HL-60/S4 treated with retinoic acid at 250 ng/mL for 4 days and 3 days (cell line): ENCODE measurements around the gene SOD2.
"Not testable (repeated sequence)": the region's sequence is repeated elsewhere in the genome, so short reads cannot be mapped to it uniquely, and the experiment has no call there.

Experiments used
- in situ Hi-C: fragments of 300-500 bp; cut with MboI; formaldehyde crosslinking; loops from 2 replicates; pipeline ENCODE4 v1.7.0; 2022; ENCODE audit warnings: low sequenced_read_pairs

SOD2 gene

DNA sequence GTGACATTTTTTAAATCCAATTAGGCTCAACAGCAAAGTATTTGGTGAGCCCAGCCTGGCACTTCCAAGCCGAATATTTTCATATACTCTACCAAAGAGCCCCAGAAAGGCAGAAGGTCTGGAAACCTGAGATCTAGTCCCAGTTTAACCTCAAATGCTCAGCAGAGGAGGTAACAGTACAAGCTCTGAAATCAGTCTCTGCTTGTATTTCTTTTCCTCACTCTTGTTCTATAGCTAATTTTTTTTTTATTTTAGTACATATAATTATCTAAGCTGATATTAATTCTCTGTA is 9.1 kb downstream of the SOD2 start:
- in situ Hi-C loops = no loop called here

DNA sequence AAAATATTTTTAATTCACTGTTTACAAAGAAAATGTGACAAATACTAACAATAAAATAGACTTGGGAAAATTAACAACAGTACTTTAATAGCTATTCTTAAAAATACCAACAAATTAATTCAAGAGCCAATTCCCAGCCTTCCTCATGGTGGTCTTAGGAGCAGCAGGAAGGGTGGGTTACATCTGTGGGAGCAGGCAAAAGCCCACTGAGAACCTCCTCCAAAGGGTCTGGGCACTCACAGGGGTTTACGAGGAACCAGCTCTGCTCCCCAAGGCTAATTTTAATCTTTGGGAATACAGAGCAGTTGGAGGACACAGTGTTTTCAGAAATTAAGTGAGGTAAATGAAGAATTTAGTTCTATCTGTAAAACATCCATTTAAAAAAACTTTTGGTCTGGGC is 10.2 kb downstream of the SOD2 start:
- in situ Hi-C loops = no loop called here

DNA sequence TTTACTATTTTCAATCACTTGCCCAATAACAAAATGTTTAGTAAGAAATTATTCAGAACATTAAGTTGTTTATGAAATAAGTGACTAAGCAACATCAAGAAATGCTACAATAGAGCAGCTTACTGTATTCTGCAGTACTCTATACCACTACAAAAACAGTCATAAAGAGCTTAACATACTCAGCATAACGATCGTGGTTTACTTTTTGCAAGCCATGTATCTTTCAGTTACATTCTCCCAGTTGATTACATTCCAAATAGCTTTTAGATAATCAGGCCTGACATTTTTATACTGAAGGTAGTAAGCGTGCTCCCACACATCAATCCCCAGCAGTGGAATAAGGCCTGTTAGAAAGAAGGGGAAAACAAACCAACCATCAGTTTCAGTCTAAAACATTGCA is 10.7 kb downstream of the SOD2 start:
- in situ Hi-C loops = no loop called here

DNA sequence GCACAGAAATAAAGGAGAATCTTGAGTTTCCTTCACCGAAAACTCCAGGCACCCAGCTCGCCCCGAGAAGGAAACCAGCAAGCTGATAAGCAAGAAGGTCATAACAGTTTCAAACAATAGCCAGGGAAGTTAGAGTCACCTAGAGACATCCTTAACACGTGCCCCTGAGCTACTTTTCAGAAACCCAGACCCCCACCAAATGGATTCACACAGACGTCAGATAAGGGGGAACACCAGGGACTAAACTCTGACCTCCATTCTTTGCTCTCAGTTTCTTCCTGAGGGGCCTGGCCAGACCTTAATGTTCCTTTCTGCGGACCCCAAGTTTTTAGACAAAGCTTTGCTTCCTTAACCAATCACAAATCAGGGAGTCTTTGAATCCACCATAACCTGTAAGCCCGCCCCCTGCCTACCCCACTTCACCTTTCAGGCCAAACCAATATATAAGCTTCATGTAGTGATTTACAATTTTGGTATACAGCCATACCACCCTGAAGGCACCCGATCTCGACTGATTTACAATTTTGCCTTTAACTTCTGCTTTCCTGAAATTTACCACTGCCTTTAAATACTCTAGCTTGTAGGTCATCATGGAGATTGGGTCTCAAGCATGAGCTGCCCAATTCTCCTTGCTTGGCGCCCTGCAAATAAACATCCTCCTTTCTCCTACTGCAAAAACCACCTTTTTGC is 11.7 kb downstream of the SOD2 start:
- in situ Hi-C loops = no loop called here

DNA sequence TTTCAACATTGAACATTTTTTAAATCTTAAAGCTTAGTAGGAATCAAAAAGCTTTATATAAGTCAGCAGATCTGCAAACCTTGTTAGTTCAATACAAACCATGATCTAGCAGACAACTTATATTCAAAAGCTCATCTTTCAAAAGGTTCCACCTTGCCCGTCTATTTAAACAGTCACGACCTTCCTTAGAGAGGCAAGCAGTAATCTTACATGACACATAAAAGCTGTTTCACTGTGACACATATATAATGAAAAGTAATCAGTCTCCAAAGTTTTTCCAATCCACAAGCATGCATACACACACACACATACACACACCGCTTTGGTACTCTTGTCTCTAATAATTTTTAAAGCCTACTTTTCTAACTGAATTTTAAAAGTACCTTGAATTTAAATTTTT is 12.9 kb downstream of the SOD2 start:
- in situ Hi-C loops = no loop called here

DNA sequence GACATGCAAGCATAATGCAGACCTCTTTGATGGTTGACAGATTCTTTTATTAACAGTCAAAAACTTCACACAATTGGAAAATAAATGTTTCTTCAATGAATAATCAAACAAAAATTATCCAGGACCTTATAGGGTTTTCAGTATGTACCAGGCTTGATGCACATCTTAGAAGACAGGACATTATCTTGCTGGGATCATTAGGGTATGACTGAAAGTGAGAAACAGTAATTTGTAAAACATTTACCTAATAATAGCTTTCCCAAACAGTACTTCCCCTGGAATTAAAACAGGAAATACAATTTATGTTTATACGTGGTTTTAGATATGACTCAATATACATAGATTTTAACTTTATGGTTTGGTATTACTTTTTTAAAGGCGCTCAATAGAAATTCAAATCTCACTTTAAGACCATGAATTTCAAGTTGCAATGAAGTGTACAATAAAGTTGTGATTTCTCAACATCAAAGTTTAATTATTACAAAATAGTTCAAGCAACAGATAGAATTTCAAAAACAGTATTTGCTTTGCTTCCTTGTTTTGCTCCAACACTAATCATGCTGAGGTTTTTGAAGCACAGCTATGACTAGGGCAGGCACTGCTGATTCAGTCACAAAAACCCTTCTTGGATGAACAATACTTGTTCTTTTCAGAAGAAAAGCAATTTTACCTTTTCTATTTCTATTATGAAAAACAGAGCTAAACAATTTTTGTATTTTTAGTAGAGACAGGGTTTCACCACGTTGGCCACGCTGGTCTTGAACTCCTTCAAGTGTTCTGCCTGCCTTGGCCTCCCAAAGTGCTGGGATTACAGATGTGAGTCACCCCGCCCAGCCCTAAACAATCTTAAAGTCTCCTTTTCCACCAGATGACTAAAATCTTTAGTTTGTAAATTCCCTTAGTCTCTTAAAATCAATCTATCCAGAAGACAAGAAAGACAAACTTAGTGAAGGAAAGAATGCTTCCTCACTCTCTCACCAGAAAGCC is 13.7 kb downstream of the SOD2 start:
- in situ Hi-C loops = no loop called here

DNA sequence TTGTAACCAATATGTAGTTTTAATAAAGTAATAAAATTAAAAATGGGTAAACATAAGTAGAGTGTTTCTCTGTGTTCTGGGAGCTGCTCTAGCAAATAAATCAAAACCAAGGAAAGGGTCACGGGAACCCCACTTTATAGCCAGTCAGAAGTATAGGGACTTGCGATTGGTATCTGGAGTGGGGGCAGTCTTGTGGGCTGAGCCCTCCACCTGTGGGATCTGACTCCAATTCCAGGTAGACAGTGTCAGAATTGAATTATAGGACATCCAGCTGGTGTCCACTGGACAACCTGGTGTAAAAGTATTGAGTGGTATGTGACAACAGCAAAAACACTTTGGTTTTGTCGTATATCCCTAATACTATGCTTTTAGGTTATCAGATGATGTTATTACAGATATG is 14.5 kb downstream of the SOD2 start:
- in situ Hi-C loops = no loop called here

DNA sequence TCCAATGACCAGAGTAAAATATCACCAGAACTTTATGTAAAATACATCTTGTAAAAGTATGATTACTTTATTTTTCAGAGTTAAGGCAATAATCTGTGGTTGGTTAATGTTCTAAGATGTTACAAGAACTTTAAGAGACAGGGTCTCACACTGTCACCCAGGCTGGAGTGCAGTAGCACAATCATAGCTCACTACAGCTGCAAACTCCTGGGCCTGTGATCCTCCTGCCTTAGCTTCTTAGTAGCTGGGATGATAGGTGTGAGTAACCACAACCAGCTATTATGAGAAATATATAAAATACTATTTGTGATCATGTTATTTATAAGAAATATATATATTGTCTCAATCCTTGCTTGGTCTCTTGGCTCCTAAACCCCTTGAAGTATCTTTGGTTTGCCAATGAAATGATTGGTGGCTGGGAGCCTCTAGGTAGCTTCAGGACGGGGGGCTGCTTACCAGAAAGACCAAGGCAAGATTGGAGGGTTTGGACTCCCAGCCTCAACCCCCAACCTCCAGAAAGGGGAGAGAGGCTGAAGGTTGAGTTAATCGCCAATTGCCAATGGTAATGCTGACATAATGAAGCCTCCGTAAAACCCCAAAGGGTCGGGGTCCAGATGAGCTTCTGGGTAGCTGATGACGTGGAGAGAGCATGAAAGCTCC is 15.4 kb downstream of the SOD2 start:
- in situ Hi-C loops = no loop called here

DNA sequence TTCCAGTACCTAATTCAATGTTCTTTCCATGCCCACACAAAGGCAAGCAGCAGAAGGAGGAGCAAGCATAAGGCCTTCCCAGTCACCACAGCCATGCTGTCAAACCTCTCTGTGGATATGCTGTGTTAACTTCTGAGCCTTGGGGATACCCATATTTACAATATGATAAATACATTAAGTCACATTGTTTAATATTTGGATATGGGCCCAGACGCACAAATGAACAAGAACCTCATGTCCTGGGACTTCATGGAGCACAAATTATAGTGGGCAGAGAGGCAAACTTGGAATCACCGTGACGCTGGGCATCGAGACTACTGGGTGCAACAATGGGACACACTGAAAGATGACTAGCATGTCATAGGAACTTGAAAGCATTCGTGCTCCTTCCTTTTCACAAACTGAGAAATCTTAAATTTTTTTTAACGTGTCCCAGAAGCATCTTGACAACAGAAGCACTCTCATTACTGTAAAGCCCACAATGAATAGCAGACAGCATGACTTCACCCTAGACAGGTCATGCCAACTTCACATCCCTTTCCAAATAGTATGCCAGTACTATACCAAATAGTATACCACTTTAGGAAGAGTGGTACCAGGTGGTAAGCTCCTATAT is 16.0 kb downstream of the SOD2 start:
- in situ Hi-C loops = no loop called here

DNA sequence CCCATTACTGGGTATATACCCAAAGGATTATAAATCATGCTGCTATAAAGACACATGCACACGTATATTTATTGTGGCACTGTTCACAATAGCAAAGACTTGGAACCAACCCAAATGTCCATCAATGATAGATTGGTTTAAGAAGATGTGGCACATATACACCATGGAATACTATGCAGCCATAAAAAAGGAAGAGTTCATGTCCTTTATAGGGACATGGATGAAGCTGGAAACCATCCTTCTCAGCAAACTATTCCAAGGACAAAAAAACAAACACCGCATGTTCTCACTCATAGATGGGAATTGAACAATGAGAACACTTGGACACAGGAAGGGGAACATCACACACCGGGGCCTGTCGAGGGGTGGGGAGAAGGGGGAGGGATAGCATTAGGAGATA is 16.8 kb downstream of the SOD2 start:
- in situ Hi-C loops = not testable (repeated sequence)

DNA sequence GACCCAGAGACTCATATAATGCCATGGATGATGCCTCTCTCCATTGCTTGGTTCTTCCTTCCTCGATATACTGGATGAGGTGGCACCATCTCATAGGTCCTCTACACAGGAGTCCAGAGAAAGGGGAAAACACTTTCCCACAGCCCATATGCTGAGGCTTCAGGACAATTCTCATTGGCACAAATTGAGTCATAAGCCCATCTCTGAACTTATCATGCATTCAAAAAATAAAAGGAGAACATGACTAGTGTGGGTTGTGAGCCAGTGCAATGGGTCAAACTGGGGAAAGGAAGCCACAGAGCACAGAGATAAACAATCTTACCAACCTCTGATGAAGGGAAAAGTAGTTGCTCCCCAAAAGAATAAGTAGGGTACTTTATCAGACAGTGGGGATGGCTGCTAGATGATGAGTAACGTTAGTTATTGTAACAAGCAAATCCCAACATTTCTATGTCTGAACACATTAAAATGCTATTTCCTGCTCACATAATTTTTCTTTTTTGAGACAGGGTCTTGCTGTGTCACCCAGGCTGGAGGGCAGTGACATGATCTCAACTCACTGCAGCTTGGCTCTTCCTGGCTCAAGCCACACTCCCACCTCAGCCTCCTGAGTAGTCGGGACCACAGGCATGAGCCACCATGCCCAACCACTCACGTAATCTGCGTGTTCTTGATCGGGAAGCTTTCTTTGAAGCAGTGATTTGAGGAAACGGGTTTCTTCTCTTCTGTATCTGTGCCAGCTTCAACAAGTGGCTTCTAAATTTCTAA is 27.0 kb downstream of the SOD2 start:
- in situ Hi-C loops = no loop called here

DNA sequence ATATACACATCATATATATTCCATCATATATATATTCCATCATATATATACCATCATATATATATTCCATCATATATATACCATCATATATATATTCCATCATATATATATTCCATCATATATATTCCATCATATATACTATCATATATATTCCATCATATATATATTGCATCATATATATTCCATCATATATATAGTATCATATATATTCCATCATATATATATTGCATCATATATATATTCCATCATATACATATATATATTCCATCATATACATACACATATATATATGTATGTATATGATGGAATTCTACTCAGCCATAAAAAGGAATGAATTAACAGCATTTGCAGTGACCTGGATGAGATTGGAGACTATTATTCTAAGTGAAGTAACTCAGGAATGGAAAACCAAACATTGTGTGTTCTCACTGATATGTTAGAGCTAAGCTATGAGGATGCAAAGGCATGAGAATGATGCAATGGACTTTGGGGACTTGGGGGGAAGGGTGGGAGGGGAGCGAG is 29.6 kb downstream of the SOD2 start:
- in situ Hi-C loops = not testable (repeated sequence)

DNA sequence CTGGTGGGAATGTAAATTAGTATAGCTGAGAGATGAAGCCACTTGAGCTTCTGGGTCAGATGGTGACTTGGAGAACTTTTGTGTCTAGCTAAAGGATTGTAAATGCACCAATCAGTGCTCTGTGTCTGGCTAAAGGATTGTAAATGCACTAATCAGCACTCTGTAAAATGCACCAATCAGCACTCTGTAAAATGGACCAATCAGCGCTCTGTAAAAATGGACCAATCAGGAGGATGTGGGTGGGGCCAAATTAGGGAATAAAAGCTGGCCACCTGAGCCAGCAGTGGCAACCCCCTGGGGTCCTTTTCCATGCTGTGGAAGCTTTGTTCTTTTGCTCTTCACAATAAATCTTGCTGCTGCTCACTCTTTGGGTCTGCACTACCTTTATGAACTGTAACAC is 31.1 kb downstream of the SOD2 start:
- in situ Hi-C loops = not testable (repeated sequence)

DNA sequence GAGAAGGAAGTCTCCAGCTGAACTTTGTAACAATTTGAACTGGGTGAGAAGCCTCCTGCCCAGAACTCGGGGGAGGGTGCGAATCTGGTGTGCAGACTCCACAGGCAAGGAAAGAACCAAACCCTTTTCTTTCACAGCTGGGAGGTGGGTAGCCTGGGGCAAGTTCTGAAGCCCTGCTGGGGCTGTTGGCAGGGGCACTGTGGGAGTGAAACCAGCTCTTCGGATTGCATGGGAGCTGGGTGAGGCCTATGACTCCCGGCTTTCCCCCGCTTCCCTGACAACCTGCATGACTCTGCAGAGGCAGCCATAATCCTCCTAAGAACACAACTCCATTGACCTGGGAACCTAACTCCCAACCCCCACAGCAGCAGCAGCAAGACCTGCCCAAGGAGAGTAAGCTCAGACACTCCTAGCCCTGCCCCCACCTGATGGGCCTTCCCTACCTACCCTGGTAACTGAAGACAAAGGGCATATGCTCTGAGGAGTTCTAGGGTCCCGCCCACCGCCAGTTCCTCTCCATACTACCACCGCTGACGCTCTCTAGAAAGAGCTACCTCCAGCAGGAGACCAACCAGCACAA is 37.5 kb downstream of the SOD2 start:
- in situ Hi-C loops = no loop called here

DNA sequence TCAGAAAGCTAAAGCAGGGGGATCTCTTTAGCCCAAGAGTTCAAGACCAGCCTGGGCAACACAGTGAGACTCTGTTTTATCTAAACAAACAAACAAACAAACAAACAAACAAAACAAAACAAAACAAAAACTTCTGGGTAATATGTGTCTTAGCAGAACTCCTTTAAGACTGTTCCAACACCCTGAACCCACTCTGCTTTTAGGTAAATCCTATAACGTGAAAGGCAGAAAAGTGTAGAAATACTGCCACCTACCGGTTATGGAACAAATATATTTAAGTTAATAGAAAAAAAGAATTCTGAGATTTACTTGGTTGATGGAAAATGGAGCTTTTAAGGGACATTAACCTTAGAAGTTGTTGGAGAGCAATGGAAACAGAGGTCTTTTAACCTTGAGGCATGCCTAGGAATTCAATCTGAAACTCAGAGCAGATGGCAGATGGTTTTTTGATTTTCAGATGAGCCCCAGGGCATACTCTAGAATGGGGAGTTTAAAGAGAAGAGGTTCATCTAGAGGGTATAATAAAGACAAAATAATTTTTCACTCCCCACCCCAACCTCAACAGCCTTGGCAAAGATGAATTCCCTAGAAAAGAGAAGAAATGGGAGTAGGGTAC is 38.5 kb downstream of the SOD2 start:
- in situ Hi-C loops = no loop called here

DNA sequence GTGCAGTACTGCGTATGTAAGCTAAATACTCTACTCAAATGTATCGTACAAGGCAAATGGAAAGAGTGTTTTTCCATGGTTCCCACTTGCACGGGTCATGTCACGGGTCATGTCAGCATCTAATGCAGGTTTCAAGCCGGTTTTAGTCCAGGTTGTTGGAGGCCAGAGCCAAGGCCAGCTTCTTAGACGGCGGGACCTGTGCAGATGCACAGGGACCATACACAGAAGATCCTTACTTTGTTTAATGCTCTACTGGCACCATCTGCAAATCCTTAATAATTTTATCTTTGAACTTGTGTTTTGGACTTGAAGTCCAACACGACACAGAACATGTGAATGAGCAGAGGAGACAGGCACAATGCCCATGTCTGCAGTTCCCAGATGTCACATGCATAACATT is 42.7 kb downstream of the SOD2 start:
- in situ Hi-C loops = no loop called here

DNA sequence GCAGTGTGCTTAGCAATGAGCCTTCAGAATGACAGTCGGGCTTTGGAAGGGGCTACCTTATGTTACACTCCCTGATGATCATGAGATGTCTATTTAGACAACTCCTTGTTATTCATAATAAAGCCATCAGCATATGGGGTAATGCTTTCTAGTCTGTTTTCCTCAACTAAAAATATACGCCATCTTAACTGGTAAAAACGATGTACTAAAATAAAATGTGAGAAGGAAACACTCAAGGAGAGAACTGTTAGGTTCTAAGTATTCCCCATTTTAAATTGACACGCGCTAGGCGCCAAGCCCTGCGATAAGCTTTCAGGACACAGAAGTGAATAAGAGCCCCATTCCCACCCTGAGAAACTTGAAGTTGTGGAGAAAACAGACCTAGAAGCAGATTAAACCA is 43.6 kb downstream of the SOD2 start:
- in situ Hi-C loops = no loop called here

DNA sequence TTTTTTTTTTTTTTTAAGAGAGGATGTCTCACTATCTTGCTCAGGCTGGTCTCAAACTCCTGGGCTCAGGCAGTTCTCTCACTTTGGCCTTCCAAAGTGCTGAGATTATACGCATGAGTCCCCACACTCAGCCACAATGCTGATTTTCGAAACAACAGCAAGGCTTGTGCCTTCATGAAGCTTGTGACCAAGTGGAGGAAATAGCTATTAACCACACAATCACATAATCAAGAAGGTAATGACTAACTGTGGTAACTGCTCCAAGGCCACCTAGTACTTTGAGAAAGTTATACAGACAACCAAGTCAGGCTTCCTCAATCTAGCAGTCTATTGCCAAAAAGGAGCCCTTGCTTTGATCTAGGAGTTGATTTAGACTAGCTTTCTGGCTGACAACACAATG is 46.3 kb downstream of the SOD2 start:
- in situ Hi-C loops = no loop called here

DNA sequence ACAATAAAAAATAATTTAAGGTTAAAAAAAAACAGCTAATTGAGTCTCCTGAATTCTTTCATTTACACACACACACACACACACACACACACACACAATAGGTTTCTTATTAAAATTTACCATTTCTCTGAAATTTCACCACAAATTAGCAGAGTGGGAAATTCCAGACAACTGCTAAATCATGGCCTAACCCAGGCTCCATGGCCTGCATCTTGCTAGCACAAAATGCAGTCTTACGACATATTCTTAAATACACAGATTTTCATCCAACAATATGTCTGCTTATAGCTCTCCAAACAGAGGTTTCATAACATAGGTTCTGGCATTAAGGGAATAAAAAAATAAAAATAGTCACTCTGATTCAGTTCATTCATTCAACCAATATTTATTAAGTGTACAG is 46.9 kb downstream of the SOD2 start:
- in situ Hi-C loops = no loop called here

DNA sequence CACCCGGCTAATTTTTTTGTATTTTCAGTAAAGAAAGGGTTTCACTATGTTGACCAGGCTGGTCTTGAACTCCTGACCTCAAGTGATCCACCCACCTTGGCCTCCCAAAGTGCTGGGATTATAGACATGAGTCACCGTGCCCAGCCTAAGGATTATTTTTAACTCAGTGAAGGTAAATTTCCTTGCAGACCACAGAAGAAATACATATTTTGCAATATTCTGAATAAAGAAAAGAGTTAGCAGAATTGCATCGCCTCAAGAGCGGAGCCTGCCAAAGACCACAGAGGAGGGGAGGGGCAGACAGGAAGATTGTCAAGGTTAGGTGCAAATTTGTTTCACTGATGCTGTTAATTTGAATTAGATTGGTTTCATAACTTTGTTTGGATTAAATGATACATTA is 47.4 kb downstream of the SOD2 start:
- in situ Hi-C loops = no loop called here
